T-helper 1 cell treated with Interleukin-12 subunit alpha and Interleukin-12 subunit beta and Interleukin-4 antibody, amounts not matched to agents 30 μg/mL and 1 μg/mL, for 36 hours (primary cell): ENCODE results near the gene CCDC187.
"Not testable (repeated sequence)": the region's sequence is repeated elsewhere in the genome, so short reads cannot be mapped to it uniquely, and the experiment has no call there.

Source experiments
- H3K27ac Mint-ChIP-seq: one replicate; pipeline ENCODE4 v1.8.0; 2021; ENCODE audit warnings: mild to moderate bottlenecking, mixed read lengths
- H3K27me3 Mint-ChIP-seq: one replicate; pipeline ENCODE4 v1.8.0; 2021; ENCODE audit warnings: low read depth, mixed read lengths
- H3K36me3 Mint-ChIP-seq: one replicate; pipeline ENCODE4 v1.8.0; 2021; ENCODE audit warnings: low read depth, mixed read lengths
- H3K4me1 Mint-ChIP-seq: one replicate; pipeline ENCODE4 v1.8.0; 2021; ENCODE audit warnings: low read depth, mixed read lengths
- H3K4me3 Mint-ChIP-seq: one replicate; pipeline ENCODE4 v1.8.0; 2021; ENCODE audit warnings: mild to moderate bottlenecking, moderate library complexity, mixed read lengths
- H3K9me3 Mint-ChIP-seq: one replicate; pipeline ENCODE4 v1.8.0; 2021; ENCODE audit warnings: mixed read lengths

The CCDC187 gene

DNA sequence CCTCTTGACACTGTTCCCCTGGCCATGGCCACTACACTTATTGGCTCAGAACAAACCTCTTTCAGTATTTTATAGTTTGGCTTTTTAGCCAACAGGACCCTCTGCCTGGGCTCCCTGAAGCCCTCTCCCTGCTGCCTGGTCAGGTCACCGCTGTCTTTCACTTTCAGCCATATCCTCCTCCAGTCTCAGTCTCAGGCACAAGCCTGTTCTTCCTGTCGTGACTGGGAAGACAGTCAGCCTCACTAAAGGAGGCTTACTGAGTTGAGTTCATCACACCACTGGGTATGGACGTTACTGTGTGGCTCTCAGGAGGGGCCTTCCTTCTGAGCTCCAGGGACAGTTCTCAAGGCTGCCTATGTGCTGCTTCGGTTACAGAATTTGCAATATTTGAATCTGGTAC is 60.3 kb downstream of the CCDC187 start:
- Mint-ChIP-seq H3K36me3 (no peaks in the 10 kb centered on the region), H3K27me3 (peaks cover 4% of the 10 kb centered on the region), H3K4me3 (peak overlapping the region; percentile 94), H3K9me3 (no peaks in the 10 kb centered on the region), H3K4me1 (peaks cover 25% of the 10 kb centered on the region), H3K27ac (peak overlapping the region; percentile 84)

DNA sequence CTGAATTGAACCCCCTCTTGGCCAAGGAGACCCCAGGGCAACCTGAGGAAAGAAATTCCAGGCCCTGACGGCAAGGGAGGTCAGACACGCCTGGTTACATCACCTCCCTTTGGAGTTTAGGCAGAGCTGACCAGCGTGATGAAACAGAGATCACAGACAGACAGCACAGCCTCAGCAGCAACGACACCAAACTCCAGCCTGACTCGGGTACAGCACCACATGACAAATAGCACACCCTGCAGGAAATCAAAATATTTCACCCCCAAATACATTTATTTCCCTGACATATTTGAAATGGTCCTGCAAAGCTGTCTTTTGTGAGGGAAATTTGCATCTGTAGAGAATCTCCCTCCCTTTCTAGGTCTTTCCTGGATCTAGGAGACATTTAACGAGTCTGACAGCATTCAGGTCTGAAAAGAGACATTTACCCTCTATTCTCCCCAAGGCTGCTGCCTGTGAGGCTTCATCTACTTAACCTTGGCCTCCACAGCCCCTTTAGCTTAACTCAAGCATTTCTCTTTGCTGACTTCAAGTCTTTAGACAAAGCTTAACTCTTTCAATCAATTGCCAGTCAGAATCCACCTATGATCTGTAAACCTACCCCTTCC is 60.9 kb downstream of the CCDC187 start:
- Mint-ChIP-seq H3K4me3 (no peak overlapping the region), H3K4me1 (peaks cover 25% of the 10 kb centered on the region), H3K27ac (no peak overlapping the region), H3K9me3 (no peaks in the 10 kb centered on the region), H3K36me3 (no peaks in the 10 kb centered on the region), H3K27me3 (peaks cover 4% of the 10 kb centered on the region)

DNA sequence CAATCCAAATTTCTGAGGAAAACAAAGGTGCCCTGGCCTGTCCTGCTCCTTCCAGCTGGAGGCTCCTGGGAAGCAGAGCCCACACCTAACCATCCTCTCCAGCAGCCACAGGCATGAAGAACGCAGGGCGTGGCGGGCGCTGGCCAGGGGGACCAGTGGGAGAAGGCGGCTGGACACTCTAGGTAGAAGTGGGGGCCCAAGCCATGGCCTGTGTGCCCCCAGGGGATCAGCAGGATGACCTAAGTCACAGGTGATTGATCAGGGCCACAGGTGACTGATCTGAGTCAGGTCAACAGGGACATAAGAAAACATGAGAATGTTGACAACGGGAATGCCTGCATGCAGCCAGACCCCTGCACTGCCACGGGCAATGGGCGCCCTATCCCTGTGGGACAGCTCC is 61.6 kb downstream of the CCDC187 start:
- Mint-ChIP-seq H3K4me1 (peaks cover 25% of the 10 kb centered on the region), H3K27ac (no peak overlapping the region)

DNA sequence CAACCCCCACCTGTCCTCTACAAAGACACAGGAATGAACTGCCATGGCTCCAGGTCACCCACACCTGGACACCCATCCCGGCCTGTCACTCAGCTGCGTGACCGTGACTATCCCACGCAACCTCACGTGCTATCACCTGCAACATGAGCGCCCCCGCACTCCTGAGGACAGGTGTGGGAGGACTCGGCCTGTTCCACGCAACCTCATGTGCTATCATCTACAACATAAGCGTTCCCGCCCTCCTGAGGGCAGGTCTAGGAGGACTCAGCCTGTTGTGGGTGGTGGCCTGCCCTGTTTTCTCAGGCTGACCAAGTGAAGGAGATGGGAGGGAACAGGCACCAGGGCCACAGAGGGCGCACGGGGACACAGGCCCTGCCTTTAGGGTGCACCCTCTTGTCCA is 62.4 kb downstream of the CCDC187 start:
- H3K27ac Mint-ChIP-seq, result peak overlapping the region; percentile 22
- no peaks in the 10 kb centered on the region for H3K9me3 Mint-ChIP-seq
- peaks cover 25% of the 10 kb centered on the region for H3K4me1 Mint-ChIP-seq
- H3K4me3 Mint-ChIP-seq, result no peak overlapping the region
- no peaks in the 10 kb centered on the region for H3K27me3 Mint-ChIP-seq
- H3K36me3 Mint-ChIP-seq, result no peaks in the 10 kb centered on the region

More for the DNA sequence above, 61.6 kb downstream of the CCDC187 start:
- H3K4me3 Mint-ChIP-seq, result no peak overlapping the region
- H3K27me3 Mint-ChIP-seq, result peaks cover under 1% of the 10 kb centered on the region
- H3K9me3 Mint-ChIP-seq, result no peaks in the 10 kb centered on the region
- no peaks in the 10 kb centered on the region for H3K36me3 Mint-ChIP-seq

DNA sequence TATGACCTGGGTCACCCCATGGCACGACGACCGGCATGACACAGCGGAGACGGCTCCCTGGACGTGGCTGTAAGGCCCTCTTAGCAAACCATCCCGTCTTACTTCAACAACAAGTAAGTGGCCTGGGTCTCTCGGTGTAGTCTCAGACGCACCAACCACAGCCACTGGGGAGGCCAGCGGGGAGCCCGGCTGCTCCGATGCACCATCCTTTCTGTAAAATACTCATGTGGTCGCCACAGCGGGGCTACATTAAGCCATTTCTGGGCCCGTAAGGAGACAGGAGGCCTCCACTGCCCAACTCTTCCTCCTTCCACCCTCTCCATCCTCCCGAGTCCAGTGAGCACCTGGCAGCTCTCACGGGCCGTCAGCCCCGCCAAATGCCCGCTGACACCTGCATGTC is 63.0 kb downstream of the CCDC187 start:
- Mint-ChIP-seq H3K9me3 (no peaks in the 10 kb centered on the region), H3K27ac (no peak overlapping the region), H3K4me1 (peaks cover 25% of the 10 kb centered on the region), H3K36me3 (no peaks in the 10 kb centered on the region), H3K27me3 (no peaks in the 10 kb centered on the region), H3K4me3 (no peak overlapping the region)

DNA sequence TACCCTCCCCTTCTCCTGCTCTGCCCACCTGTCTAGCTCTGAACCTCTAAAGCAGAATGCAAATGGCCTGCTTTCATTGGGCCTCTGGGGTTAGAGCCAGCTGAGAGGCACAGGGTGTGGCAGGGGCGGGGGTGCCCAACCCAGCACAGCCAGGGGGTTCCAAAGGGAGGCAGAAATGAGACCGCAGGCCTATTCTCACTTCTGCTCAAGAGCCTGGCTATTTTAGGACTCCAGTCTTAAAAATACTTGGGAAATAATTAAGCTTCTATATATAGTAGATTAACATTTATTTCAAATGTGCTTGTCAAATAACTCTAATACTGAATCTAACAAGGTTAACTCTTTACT is 63.9 kb downstream of the CCDC187 start:
- Mint-ChIP-seq H3K27ac (no peak overlapping the region), H3K4me3 (no peak overlapping the region), H3K9me3 (no peaks in the 10 kb centered on the region), H3K27me3 (no peaks in the 10 kb centered on the region), H3K4me1 (peaks cover 24% of the 10 kb centered on the region), H3K36me3 (peaks cover 4% of the 10 kb centered on the region)

DNA sequence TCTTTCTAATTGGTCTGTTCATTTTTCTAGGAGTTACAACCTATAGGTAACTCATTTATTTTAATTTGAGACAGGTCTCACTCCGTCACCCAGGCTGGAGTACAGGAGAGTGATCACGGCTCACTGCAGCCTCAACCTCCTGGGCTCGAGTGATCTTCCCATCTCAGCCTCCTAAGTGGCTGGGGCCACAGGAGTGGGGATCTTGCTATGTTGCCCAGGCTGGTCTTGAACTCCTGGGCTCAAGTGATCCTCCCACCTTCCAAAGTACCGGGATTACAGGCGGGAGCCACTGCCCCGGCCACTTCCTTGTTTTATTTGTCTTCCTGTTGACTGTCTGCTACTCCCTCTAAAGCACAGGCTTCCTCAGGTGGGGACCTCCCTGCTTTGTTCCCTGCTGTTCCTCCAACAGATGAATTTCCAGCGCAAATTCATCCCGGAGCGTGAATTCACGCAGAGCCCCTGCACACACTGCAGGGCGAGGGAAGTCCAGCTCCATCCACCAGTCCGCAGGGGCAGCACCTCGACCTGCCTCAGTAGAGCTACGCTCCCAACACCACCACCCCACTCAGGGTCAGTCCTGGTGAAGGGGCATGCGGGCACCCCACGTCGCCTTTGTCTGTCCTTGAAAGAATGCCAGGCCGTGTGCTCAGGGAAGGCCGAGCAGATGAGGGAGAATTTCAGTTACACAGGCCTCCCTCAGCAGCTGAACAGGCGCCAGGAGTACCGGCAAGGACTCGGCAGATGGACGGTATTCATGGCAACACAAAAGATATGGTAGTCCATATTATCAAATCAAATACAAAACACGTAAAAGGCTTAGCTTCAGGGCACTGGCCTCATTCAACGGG is 64.5 kb downstream of the CCDC187 start:
- Mint-ChIP-seq H3K4me3 (no peak overlapping the region), H3K36me3 (peaks cover 4% of the 10 kb centered on the region), H3K9me3 (no peaks in the 10 kb centered on the region), H3K27ac (no peak overlapping the region), H3K27me3 (no peaks in the 10 kb centered on the region), H3K4me1 (peaks cover 19% of the 10 kb centered on the region)

DNA sequence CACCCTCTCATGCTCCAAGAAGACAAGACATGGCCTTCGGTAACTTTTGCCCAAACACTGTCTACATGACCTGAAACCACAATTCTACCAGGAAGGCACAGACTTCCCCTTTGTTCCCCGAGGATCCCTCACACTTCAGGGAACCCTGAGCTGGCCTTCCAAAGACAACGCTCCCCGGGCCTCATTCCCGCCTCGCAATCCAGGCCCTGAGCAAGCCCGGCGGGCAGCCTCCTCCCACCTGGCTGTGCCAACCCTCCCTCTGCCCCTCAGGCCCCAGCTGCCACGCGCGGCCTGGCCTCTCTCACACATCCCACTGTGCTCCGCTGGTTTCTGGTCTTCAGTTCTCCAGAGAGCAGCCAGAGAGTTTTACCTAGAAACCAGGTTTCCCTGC is 65.6 kb downstream of the CCDC187 start:
- peaks cover 4% of the 10 kb centered on the region for H3K36me3 Mint-ChIP-seq

DNA sequence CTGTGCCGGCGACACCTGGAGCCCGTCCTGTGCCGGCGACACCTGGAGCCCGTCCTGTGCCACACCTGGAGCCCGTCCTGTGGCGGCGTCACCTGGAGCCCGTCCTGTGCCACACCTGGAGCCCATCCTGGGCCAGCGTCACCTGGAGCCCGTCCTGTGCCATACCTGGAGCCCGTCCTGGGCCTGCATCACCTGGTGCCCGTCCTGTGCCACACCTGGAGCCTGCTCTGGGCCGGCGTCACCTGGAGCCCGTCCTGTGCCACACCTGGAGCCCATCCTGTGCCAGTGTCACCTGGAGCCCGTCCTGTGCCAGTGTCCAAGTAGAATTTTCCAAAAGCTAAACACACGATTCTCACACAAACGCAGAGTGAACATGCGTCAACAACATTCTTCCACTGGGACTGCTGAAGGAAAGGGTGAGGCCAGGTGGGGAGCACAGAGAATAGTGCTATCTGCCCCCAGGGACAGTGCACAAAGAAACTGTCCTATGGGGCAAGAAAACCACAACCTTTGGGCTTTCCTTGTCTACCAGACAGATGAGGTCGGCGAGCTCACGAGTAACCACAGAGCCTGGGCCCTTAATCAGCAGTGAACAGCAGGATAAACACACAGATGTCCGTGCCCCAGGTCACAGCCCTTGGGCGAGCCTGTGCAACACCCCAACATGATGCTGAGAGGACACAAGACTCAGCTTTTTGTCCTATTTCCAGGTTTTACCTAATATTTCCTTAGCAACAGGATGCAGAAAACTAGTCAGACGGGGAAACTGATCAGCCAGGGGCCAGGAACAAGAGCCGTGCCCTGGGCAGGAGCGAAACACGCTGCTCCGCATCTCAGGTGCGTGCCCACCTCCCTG is 66.2 kb downstream of the CCDC187 start:
- H3K4me1 Mint-ChIP-seq, result peaks cover 10% of the 10 kb centered on the region
- no peaks in the 10 kb centered on the region for H3K9me3 Mint-ChIP-seq
- no peak overlapping the region for H3K27ac Mint-ChIP-seq

More for the DNA sequence above, 65.6 kb downstream of the CCDC187 start:
- H3K4me3 Mint-ChIP-seq, result no peak overlapping the region
- H3K27me3 Mint-ChIP-seq, result no peaks in the 10 kb centered on the region
- no peak overlapping the region for H3K27ac Mint-ChIP-seq
- H3K9me3 Mint-ChIP-seq, result no peaks in the 10 kb centered on the region
- H3K4me1 Mint-ChIP-seq, result peaks cover 12% of the 10 kb centered on the region

DNA sequence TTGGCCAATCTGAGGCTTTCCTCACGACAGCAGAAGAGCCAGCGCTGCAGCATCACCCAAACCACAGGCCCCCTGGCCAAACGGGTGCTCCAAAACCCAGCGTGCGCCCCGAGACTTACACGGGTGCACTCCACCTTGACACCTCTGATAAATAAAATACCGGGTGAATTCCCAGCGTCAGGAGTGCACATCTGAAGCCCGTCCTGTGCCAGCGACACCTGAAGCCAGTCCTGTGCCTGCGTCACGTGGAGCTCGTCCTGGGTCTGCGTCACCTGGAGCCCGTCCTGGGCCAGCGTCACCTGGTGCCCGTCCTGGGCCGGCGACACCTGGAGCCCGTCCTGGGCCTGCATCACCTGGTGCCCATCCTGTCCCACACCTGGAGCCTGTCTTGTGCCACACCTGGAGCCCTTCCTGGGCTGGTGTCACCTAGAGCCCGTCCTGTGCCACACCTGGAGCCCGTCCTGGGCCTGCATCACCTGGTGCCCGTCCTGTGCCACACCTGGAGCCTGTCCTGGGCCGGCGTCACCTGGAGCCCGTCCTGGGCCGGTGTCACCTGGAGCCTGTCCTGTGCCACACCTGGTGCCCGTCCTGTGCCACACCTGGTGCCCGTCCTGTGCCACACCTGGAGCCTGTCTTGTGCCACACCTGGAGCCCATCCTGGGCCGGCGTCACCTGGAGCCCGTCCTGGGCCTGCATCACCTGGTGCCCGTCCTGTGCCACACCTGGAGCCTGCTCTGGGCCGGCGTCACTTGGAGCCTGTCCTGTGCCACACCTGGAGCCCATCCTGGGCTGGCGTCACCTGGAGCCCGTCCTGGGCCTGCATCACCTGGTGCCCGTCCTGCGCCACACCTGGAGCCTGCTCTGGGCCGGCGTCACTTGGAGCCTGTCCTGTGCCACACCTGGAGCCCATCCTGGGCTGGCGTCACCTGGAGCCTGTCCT is 67.2 kb downstream of the CCDC187 start:
- H3K27me3 Mint-ChIP-seq, H3K36me3 Mint-ChIP-seq, H3K4me3 Mint-ChIP-seq, H3K9me3 Mint-ChIP-seq, H3K27ac Mint-ChIP-seq: not testable (repeated sequence)
- H3K4me1 Mint-ChIP-seq, result peaks cover 16% of the 10 kb centered on the region

More for the DNA sequence above, 66.2 kb downstream of the CCDC187 start:
- H3K4me3 Mint-ChIP-seq, result no peak overlapping the region
- H3K27me3 Mint-ChIP-seq, result no peaks in the 10 kb centered on the region
- peaks cover 4% of the 10 kb centered on the region for H3K36me3 Mint-ChIP-seq

DNA sequence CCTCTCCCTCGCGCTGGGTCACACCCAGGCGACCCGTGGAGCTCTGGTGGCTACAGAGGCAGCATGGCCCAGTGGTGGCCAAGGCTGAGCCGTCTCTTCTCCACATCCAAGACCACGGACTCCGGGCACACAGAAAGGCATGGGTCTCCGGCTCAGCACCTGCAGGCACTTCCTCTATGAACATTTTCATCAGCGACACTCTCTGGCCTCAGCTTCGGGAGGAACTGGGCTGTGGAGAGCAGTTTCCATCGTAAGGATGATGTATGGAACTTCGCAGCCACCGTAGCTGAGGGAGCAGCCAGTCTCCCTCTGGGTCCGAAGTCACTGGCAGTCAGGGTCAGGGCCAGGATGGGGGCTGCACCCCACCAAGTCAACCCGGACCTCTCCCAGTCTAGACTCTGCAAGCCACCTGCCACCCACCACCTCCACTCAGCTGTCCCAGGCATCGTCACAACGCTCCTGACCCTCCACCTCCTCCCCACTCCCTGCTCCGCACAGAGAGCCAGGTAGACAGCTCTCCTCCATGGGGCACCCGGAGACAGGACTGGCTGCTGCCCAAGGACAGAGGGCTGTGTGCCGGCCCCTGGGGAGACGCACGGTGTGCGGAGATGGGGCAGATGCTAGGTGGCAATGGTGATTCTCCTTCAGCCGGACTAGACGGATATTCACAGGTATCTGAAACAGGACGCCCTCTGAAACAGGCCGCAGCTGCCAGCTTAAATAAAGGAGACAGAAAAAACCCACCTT is 68.0 kb downstream of the CCDC187 start:
- no peaks in the 10 kb centered on the region for H3K9me3 Mint-ChIP-seq
- H3K36me3 Mint-ChIP-seq, result peaks cover 5% of the 10 kb centered on the region
- no peak overlapping the region for H3K27ac Mint-ChIP-seq
- no peaks in the 10 kb centered on the region for H3K27me3 Mint-ChIP-seq
- H3K4me3 Mint-ChIP-seq, result no peak overlapping the region
- H3K4me1 Mint-ChIP-seq, result peaks cover 23% of the 10 kb centered on the region

DNA sequence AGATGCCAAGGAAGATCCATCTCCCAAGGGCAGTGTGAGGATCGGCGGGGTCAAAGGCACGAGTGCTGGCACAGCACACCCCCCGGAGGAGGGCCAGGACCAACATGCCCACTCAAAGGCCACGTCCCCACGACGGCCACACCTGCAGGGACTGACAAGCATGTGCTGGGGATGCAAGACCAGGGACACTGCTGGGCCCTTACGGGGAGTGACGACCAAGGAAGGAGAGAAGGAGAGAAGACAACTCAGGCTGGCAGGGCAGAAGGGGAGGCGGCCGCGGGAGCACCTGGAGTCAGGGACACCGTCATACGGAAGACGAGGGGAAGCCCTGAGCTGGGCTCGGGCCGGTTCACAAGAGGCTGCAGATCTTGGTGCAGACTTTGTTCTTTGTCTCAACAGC is 68.7 kb downstream of the CCDC187 start:
- Mint-ChIP-seq H3K4me1 (peaks cover 25% of the 10 kb centered on the region), H3K27ac (no peak overlapping the region), H3K36me3 (peaks cover 7% of the 10 kb centered on the region)

DNA sequence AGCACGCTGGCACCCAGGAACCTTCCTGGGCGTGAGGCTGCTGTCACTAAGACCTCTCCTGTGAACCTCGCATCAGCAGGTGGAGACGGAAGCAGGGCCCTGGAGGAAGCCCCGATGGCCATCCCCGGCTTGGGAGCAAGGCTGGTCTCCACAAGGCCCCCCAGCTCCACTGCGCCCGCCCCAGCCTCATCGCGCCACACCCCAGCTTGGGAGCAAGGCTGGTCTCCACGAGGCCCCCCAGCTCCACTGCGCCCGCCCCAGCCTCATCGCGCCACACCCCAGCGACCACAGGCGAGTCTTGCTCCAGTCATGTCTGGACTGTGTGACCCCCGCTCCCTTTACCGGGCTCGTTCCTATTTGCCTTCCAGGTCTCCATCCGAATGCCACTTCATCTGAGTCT is 69.3 kb downstream of the CCDC187 start:
- H3K4me1 Mint-ChIP-seq, result peaks cover 28% of the 10 kb centered on the region
- H3K36me3 Mint-ChIP-seq, result peaks cover 7% of the 10 kb centered on the region
- no peaks in the 10 kb centered on the region for H3K27me3 Mint-ChIP-seq
- H3K4me3 Mint-ChIP-seq, result no peak overlapping the region
- H3K9me3 Mint-ChIP-seq, result no peaks in the 10 kb centered on the region
- peak overlapping the region; percentile 36 for H3K27ac Mint-ChIP-seq

More for the DNA sequence above, 68.7 kb downstream of the CCDC187 start:
- H3K4me3 Mint-ChIP-seq, result no peak overlapping the region
- no peaks in the 10 kb centered on the region for H3K9me3 Mint-ChIP-seq
- no peaks in the 10 kb centered on the region for H3K27me3 Mint-ChIP-seq
